ENCODE measurements around the gene GID4.

Gene GID4

GRCh38 chr17:18045691-18046350 lies 6.6 kb downstream of the GID4 start:
- no peak for DNase-seq

DNA sequence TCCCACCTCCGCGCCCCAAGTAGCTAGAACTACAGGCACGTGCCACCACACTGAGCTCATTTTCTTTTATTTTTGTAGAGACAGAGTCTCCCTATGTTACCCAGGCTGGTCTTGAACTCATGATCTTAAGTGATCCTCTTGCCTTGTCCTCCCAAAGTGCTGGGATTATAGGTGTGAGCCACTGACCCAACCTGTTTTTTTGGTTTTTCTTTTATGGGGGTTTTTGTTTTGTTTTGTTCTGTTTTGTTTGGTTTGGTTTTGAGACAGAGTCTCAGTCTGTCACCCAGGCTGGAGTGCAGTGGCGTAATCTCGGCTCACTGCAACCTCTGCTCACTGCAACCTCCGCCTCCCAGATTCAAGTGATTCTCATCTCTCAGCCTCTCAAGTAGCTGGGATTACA lies 16.4 kb downstream of the GID4 start:
- no peak for DNase-seq

GRCh38 chr17:18056214-18056613 lies 17.0 kb downstream of the GID4 start:
- DNase-seq = no peak

- DNase-seq = no peak
Observed at GRCh38 chr17:18059283-18059682, 20.1 kb downstream of the GID4 start.

GRCh38 chr17:18064053-18064452 lies 24.8 kb downstream of the GID4 start:
- DNase-seq = no peak

DNA sequence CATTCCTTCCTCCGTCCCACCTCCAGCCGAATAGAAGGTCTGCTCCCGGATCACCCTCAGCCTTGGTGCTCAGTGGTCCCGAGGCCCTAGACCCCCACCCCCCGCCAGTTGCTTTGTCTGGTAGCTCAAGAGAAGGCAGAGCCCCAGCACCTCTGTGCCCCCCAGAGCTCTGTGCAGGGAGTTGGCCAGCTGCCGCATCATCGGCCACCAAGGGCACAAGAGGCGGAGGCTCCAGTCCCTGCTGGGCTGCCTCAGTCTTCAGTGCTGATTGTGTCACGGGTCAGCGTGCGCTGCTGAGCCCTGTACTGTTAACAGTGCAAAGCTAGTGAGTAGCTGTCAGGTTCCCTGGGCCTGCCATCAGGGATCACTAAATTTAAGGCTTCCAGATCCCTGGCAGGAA lies 26.3 kb downstream of the GID4 start:
- DNase-seq = no peak

DNA sequence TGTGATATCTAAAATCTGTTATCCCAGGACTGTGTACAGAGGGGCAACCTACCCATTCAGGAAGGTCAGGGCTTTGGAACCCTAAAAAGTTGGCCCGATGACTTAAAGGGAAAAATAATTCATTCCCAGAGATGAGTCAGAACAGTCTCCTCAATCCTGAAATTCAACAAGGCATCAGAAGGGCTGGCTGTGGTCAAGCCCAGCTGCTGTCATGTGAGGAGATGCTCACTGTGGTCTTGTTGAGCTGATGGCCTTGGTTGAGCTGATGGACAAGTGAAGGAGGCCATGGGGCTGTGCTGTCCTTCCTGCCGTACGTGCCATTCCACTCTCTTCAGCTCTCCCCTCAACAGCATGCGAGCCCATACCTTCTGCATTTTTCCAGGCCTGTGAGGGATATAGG lies 27.7 kb downstream of the GID4 start:
- no peak for DNase-seq

GRCh38 chr17:18069101-18069500 lies 29.9 kb downstream of the GID4 start:
- DNase-seq = no peak

- no peak for DNase-seq
Observed at GRCh38 chr17:18070861-18071340, 31.7 kb downstream of the GID4 start.

- DNase-seq = no peak
Observed at GRCh38 chr17:18071751-18072150, 32.5 kb downstream of the GID4 start.

- DNase-seq = no peak
Observed at GRCh38 chr17:18074566-18075272, 35.5 kb downstream of the GID4 start.

GRCh38 chr17:18076936-18077335 lies 37.7 kb downstream of the GID4 start:
- DNase-seq = no peak

GRCh38 chr17:18079543-18079942 lies 40.3 kb downstream of the GID4 start:
- no peak for DNase-seq

- no peak for DNase-seq
Observed at GRCh38 chr17:18084256-18084655, 45.0 kb downstream of the GID4 start.

DNA sequence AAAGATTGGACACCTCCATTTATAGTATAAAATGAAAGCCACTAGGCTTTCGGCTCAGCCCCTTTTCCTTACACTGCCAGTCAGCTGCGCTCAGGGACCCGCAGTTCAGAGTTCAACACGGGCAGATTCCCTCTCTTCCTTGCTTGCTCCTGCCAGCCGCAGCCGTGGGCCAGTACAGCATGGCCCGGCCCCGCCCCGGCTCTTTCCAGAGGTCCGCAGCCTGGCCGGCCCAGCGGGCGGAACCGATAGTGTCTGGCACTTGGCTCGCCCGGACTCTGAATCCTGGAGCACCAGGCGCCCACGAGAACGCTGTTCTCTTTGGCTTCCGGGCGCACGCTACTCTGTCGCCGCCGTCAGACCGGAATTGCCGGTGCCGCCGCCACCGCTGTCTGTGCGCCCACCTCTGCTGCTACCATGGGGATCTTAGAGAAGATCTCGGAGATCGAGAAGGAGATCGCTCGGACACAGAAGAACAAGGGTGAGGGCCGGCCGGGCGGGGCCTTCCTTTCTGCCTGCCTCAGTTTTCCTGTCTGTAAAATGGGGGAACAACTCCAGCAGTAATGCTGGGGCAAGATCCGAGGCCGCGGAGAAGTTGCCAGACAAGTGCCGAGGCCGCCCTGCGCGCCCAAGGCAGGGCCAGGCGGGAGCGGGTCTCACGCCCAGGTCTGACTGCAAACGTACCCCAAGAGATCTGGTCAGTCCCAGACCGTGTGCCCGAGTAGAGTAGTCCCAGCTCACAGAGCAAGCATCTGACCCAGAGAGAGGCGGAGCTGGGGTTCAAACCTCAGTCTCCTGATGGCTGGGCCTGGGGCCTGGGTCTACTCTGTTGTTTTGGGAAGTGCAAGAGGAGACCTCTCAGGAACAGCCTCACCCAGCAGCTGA lies 48.6 kb downstream of the GID4 start, which contains the start of gene DRG2:
Gene DRG2 (plus strand): TSS at position 339 of the 882 bp plus-strand sequence. CDS start 76 bp downstream, at position 415.
- peak; percentile 84 for DNase-seq

DNA sequence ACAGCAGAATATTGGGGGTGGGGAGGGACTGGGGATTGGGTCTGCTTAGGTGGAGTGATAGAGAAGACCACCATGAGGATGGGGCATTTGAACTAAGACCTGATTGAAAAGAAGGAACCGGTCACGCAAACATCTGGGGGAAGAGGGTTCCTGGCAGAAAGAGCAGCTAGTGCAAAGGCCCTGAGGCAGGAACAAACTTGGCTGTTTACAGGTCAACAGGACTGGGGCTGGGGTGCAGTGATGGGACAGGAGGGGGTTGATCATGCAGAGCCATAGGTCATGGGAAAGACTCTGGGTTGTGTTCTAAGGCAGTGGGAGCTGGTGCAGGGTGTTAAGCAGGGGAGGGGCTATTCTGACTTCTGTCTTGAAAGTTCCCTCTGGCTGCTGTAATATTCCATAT lies 50.4 kb downstream of the GID4 start:
- DNase-seq = no peak

GRCh38 chr17:18093616-18094408 lies 54.6 kb downstream of the GID4 start:
- DNase-seq = no peak

DNA sequence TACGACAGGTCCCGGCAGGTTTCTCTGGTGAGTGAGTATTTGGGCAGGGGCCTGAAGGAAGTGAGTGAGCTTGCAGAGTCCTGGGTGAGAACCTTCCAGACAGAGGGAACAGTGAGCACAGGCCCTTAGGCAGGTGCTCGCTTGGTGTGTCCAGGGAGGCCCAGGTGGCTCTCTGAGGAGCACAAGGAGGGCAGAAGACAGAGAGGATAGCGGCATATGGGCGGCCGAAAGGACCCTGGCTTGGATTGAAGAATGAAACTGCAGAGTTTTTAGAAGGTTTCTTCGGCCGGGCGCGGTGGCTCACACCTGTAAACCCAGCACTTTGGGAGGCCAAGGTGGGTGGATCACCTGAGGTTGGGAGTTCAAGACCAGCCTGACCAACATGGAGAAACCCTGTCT lies 55.2 kb downstream of the GID4 start:
- DNase-seq = no peak

- DNase-seq = no peak
Observed at GRCh38 chr17:18099516-18099915, 60.3 kb downstream of the GID4 start.

DNA sequence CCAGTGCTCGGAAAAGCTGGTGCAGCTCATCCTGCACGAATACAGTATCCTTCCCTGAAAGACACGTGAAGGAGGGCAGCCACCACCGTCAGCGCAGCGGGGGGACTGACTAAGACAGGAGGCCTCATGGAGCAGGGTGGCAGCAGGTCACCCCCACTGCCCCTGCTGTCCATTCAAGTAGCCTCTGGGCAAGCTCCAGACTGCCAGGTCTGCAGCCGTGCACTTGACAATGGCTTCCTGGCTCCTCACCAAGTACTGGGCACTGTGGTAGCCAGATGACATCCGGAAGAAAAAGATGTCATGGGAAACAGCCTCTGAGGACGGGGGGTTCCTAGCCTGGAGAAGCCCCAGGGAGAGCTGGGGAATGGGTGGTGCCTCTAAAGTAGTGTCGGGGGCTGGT lies 61.4 kb downstream of the GID4 start:
- DNase-seq = no peak

GRCh38 chr17:18101828-18102227 lies 62.6 kb downstream of the GID4 start:
- DNase-seq = no peak

DNA sequence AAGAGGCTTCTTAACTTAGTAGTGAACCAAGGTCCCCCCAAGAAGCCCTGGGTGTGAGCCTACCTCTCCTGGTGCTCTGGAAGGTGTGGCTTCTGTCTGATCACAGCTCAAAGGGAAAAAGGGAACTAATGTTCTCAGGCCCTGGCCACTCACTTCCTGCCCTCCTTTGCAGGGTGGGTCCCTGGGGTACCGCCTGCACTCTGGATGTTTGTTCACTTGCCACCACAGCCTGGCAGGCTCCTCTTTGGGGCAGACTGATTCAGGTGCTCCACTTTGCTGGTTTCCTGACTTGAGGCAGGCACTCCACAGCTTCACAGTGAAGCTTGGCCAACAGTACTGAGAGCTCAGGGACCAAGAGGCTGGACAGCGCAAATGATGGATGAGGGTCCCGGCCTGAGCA lies 63.4 kb downstream of the GID4 start:
- no peak for DNase-seq

- no peak for DNase-seq
Observed at GRCh38 chr17:18105027-18105426, 65.8 kb downstream of the GID4 start.

Data from GOT3 (cell line).